HG03196 (cell line): ENCODE measurements around the gene ATG9B.

Experiments
- ATAC-seq: cut with Tn5 transposase; IDR thresholded peaks from one replicate; pipeline ENCODE4 v1.9.1; 2021; ENCODE audit not compliant: unreplicated experiment

ATG9B gene

DNA sequence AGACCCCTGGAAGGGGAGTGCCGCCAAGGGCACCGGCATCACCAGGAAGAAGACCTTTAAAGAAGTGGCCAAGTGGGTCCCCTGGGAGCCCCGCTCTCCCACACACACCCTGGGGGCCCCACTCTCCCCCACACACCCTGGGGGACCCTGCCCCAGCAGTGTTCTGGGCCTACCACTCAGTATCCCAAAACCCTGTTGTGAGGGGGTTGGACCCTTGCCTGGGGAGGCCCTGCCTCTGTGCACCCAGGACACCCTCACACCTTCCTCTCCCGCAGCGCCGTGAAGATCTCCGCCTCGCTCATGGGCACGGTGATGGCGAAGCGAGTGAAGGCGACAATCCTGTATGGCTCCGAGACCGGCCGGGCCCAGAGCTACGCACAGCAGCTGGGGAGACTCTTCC, 22.7 kb downstream of the ATG9B start:
- no peak for ATAC-seq

DNA sequence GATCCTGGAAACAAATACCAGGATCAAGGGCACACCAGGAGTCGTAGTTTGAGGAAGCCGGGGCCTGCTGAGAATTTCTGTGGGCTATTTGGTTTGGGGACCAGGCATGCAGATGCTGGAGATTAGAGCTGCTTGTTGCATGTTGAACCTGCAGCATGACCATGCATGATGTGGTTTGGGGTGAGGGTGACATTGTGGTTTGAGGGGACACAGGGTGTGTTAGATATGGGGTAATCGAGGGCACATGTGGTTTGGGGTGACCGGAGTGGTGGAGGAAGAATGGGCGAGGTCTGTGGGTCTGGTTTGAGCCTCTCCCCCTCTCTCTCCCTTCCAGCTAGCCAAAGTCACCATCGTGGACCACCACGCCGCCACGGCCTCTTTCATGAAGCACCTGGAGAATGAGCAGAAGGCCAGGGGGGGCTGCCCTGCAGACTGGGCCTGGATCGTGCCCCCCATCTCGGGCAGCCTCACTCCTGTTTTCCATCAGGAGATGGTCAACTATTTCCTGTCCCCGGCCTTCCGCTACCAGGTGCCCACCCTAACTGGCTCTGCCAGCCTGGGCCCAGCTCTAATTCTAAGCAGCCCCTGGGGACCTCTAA, 23.3 kb downstream of the ATG9B start:
- no peak for ATAC-seq

DNA sequence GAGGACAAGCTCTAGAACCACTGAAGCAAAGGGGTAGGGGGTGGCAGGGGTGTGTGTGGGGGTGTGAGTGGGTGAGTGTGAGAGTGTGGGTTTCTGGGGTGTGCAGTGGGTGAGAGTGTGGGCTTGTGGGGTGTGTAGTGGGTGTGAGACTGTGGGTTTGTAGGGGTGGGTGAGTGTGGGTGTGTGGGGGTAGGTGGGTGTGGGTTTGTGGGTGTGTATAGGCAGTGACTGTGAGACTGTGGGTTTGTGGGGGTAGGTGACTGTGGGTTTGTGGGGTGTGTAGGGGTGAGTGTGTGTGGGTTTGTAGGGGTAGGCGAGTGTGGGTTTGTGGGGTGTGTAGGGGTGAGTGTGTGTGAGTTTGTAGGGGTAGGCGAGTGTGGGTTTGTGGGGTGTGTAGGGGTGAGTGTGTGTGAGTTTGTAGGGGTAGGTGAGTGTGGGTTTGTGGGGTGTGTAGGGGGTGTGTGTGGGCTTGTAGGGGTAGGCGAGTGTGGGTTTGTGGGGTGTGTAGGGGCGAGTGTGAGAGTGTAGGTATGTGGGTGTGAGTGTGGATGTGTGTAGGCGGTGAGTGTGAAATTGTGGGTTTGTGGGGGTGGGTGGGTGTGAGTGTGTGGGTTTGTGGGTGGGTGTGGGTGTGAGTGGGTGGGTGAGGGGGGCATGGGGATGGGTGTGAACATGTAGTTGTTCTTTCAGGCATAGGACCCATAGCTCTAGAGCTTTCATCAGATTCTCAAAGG, 24.6 kb downstream of the ATG9B start:
- ATAC-seq, result no peak

DNA sequence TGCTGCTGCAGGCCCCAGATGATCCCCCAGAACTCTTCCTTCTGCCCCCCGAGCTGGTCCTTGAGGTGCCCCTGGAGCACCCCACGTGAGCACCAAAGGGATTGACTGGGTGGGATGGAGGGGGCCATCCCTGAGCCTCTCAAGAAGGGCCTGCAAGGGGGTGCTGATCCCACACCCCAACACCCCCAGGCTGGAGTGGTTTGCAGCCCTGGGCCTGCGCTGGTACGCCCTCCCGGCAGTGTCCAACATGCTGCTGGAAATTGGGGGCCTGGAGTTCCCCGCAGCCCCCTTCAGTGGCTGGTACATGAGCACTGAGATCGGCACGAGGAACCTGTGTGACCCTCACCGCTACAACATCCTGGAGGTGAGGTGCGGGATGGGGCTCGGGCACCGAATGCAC, 25.3 kb downstream of the ATG9B start:
- ATAC-seq, result no peak

DNA sequence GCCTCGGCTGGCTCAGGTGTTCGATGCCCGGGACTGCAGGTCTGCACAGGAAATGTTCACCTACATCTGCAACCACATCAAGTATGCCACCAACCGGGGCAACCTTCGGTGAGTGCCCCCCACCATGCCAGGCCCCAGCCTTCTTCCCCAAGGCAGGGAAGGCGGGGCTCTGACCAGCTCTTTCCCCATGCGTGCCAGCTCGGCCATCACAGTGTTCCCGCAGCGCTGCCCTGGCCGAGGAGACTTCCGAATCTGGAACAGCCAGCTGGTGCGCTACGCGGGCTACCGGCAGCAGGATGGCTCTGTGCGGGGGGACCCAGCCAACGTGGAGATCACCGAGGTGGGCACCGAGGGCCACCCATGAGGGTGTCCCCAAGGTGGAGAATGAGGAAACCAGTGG, 26.0 kb downstream of the ATG9B start:
- ATAC-seq, result no peak

DNA sequence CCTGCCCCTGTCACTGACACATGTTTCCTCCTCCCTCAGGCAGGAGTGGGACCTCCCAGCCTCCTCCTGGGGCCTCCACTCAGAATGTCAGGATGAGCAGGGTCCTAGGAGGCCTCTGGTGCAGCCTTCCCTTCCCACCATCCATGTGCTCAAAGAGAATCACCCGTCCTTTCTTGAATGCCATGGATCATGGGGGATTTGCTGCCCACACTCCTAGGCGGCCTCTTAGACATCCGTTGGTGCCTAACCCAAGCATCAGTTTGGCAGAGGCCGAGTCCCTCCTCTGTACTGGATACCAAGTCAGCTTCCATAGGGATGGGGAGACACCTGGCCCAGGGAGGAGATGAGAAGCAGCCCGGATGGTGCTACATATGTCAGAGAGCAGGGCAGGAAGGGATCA, 26.5 kb downstream of the ATG9B start:
- no peak for ATAC-seq

DNA sequence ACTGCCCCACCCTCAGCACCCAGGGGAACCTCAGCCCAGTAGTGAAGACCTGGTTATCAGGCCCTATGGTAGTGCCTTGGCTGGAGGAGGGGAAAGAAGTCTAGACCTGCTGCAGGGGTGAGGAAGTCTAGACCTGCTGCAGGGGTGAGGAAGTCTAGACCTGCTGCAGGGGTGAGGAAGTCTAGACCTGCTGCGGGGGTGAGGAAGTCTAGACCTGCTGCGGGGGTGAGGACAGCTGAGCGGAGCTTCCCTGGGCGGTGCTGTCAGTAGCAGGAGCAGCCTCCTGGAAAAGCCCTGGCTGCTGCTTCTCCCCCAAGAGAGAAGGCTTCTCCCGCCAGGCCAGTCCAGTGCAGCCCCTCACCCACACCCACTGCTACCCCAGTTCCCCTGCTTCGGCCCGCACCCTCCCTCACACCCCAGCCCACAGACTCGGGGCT, 27.2 kb downstream of the ATG9B start:
- no peak for ATAC-seq

DNA sequence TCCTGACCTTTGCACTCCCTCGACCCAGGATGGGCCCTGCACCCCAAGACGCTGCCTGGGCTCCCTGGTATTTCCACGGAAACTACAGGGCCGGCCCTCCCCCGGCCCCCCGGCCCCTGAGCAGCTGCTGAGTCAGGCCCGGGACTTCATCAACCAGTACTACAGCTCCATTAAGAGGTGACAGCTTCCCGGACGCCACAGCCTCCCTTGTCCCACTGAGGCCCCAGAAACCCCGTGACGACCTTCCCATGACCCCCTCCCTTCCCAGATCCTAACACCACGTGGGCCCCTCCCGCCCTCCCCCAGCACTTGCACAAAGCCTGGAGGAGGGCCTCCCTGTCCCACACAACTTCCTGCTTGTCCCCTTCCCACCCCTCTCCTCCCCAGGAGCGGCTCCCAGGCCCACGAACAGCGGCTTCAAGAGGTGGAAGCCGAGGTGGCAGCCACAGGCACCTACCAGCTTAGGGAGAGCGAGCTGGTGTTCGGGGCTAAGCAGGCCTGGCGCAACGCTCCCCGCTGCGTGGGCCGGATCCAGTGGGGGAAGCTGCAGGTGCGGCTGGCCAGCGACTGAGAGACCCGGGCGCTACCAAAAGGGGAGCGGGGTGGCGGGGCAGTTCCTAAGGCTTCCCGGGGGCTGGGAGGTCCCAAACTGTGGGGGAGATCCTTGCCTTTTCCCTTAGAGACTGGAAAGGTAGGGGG, 27.8 kb downstream of the ATG9B start:
- ATAC-seq, result no peak

DNA sequence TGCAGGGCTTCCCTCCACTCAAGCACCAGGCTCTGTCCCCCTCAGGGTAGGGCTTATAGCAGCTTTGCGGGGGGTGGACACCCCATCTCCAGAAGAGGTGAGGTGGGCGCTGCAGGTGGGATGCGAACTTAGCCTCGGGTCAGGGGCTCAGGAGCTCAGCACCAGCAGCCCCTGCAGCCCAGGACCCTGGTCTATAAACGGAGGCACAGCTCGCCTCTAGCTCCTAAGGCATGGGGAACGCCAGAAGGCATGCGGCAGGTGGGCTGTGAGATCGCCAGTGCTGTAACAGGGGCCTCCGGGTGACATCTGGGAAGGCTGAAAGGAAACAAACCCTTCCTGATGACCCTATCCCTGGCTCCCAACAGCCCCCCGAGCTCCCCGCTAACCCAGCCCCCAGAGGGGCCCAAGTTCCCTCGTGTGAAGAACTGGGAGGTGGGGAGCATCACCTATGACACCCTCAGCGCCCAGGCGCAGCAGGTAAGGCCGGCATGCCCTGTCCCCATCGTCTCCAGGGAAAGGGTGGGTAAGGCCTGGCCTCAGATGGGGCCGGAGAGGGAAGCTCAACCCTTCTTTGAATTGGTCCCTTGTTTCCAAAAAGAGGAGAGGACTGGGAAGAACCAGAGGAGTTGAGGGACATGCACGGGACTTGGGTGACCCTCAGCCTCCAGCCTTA, 29.3 kb downstream of the ATG9B start:
- ATAC-seq, result no peak

DNA sequence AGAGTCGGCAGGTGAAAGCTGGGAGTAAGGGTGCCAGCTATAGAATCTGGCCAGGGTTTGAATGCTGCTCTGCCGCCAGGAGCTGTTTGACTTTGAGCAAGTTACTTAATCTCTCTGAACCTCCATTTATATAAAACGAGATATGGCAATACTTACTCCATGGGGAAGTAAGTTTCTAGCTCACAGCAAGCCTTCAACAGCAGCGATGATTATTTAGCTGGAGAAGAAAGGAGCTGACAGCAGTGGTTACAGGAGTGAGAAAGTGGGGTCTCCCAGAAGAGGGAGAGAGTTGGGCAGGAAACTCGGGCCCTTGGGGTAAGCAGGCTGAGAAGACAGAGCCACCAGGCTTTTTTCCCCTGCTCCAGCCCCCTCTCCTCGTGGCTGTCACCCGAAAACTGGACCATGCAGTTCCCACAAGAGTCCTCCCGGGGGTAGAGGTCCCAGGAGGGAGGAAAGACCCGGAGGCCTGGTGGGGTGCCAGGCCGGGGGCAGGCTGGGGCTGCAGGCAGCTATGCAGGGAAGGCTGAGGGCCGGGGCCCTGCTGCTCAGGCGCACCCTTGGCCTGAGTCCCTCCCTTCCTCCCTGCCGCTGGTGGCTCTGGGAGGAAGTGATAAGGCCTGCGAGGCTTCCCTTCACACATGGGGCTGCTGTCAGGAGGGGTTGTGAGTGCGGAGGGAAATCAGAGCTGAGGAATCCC, 30.0 kb downstream of the ATG9B start:
- ATAC-seq, result no peak

DNA sequence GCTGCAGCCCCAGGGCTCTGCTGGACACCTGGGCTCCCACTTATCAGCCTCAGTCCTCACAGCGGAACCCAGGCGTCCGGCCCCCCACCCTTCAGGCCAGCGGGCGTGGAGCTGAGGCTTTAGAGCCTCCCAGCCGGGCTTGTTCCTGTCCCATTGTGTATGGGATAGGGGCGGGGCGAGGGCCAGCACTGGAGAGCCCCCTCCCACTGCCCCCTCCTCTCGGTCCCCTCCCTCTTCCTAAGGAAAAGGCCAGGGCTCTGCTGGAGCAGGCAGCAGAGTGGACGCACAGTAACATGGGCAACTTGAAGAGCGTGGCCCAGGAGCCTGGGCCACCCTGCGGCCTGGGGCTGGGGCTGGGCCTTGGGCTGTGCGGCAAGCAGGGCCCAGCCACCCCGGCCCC, 30.8 kb downstream of the ATG9B start:
- no peak for ATAC-seq

DNA sequence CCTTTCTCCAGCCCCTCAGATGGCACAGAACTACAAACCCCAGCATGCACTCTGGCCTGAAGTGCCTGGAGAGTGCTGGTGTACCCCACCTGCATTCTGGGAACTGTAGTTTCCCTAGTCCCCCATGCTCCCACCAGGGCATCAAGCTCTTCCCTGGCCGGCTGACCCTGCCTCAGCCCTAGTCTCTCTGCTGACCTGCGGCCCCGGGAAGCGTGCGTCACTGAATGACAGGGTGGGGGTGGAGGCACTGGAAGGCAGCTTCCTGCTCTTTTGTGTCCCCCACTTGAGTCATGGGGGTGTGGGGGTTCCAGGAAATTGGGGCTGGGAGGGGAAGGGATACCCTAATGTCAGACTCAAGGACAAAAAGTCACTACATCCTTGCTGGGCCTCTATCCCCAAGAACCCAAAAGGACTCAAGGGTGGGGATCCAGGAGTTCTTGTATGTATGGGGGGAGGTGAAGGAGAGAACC, 31.4 kb downstream of the ATG9B start:
- ATAC-seq, result no peak

DNA sequence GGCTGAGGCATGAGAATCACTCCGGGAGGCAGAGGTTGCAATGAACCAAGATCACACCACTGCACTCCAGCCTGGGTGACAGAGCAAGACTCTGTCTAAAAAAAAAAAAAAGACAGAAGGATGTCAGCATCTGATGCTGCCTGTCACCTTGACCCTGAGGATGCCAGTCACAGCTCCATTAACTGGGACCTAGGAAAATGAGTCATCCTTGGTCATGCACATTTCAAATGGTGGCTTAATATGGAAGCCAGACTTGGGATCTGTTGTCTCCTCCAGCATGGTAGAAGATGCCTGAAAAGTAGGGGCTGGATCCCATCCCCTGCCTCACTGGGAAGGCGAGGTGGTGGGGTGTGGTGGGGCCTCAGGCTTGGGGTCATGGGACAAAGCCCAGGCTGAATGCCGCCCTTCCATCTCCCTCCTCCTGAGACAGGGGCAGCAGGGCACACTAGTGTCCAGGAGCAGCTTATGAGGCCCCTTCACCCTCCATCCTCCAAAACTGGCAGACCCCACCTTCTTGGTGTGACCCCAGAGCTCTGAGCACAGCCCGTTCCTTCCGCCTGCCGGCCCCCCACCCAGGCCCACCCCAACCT, 32.1 kb downstream of the ATG9B start:
- ATAC-seq, result no peak

DNA sequence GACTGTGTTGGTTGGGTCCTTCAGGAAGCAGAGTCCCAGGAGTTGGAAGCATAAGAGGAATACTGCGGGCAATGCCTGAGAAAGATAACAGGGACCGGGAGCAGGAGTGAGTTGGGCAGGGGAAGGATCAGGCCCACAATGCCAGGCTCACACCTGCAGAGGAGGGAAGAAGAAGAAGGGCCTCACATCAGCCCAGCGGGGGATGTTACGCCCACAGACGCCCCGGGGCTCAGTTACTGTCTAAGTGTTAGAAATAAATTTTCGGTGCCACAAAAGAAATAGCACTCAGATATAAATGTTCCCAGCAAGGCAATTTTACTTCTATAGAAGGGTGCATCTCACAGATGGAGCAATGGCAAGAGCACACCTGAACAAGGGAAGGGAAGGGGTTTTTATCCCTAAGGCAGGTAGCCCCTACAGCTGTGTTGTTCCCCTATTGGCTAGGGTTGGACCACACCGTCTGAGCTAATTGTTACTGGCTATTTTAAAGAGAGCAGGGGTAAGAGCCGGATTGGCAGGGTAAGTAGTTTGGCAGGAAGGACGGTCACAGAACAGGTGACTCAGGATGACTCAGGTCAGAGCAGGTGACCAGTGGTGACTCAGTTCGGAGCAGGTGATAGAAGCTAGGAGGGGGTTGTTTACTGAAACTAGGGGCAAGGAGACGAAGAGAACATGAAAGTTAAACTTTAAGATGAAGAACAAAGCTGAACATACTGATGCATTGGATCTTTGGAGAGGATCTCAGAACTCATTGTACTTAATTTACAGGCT, 33.7 kb downstream of the ATG9B start, which contains the start of gene NOS3:
NOS3 (plus strand) TSS at position 602 of the 771 bp plus-strand sequence. CDS start 2,787 bp downstream, outside the sequence.
- ATAC-seq, result no peak

DNA sequence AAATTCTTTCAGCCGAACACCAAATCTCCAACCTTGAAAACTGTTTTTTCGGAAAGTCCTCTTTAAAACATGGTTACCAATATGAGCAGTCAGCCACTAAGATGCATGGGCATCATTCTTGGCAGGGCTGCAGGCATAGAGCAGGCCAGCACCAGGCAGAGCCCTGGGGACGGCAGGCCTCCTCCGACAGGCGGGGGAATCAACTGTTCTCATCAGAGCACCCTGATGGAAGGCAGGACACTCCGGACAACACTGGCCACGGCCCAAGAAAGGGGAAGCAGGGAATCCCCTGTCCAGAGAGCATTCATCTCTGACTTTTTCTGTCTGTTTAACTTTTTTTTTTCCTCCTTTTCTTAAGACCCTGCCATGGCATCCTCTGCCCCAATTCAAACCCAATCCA, 34.8 kb downstream of the ATG9B start:
- ATAC-seq, result no peak

DNA sequence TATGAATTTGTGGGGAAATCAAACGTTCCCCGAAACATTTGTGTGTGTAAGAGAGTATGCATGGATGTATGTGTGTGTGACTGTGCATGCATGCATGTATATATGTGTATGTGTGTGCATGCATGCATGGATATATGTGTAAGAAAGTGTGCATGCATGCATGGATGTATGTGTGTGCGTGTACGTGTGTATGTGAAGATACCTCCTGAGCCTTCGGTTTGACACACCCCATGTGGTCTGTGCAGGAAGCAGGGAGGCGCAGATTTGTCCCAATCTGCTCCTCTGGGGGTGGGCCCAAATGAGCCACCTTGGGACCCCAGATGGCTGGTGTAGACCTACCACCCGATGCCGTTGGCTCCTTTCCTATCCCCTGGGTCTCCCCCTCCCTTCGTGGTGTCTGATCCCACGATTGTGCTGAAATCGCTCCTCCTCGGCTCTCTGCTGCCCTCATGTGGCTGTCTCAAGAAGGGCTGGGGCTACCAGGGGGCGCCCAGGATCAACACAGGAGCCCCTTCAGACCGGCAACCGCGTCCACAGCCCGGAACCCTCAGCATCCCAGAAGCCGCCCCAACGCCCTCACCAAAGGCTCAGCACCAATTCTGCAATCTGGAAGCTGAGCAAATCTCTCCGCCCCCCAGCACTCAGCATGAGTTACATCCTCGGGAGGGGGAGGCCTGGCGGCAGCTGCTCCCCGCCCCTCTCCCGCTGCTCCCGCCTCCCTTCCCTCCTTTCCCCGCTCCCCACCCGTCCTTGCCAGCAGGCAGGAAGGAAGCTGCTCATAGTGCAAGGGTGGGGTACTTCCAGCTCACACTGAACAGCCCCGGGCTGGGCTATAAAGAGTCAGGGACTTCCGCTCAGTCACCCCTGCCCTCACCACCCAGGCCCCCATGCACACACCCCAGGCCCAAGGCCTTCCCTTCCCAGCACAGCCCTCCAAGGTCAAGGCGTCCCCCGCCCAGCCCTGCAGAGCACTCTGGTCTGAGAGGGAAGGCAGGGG, 35.8 kb downstream of the ATG9B start:
- no peak for ATAC-seq

DNA sequence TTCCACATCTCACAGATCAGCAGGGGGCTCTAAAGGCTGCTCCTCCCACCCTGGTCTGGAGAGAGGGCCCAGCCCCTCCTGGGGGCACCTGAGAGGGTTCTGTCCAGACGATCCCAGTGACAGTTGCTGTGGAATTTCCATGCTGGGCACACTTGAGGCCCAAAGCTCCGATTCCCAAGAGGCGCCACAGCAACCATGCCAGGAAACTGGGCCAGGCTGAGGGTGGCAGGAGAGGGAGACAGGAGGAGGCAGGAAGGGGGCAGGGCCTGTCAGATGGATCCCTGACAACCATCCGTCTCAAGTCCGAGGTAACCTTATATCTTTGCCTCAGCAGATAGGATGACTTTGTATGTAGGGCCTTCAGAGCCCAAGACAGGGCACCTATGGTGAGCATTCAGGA, 37.7 kb downstream of the ATG9B start:
- no peak for ATAC-seq

DNA sequence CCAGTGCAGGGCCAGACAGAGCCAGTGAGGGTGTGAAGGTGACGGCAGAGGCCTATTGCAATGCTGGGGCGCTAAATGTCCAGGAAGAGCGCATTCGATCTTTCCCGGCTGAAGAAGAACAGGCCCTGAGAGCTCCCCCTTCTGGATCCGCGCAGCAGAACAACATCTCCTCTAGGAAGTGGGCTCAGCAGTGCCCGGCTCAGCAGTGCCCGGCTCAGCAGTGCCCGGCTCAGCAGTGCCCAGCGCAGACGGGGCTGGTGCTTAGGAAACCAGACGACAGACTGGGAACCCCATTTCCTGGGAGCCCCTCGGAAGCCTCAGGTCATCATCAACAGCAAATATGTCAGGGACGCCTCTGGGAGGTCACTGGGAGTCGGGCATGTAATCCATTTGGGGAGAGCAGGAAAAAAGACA, 38.2 kb downstream of the ATG9B start:
- ATAC-seq, result no peak
